Inferior parietal cortex (tissue), 1 donor: ENCODE measurements around the gene IL12A.

Source experiments
- DNase-seq: peaks from one replicate; pipeline ENCODE4 v3.0.0-alpha.2; 2016; ENCODE audit errors: extremely low spot score

The IL12A gene

DNA sequence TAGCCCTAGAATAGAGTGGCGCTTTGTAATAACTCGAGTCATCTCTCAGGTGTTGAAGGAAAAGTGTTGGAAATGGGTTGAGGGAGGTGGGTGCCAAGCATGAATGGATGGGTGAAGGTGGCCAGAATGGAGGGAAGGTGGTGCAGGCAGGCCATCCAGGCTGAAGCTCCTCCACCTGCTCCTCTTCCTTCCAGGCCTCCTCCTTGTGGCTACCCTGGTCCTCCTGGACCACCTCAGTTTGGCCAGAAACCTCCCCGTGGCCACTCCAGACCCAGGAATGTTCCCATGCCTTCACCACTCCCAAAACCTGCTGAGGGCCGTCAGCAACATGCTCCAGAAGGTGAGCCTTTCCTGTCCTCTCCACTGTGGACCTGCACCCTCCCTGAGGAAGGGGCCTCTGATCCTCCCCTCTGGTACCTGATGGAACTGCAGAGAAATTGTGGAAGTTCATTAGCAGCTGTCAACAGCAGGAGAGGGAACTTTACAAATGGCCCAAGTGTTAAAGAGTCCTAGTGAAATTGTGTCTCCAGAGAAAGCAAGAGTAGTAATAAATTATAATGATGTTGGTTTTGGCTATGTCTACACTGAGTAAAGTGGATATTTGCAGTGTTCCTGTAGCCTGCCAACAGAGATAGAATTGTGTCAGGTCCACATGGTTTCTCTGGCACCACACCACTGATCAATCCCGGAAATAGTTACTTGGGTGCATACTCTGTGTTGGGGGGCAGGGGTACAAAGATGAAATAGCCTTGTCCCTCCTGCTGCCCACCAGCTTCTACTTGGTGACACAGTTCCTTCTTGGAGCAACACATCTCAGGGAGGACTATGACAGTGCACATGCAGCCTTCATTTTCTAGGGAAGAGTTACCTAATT, 1.6 kb downstream of the IL12A start:
- no peak for DNase-seq

DNA sequence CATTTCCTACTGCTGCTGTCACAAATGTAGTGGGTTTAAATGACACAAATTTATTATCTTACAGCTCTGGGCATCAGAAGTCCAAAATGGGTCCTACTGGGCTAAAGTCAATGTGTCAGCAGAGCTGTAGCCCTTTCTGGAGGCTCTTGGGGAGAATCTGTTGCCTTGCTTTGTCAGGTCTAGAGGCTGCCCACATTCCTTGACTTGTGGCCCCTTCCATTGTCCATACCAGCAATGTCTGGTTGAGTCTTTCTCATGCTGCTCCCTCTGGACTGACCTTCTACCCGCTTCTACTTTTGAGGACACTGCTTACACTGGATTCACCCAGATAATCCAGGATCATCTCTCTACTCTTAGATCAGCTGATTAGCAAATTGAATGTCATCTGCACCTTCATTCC, 3.0 kb downstream of the IL12A start:
- DNase-seq = no peak

DNA sequence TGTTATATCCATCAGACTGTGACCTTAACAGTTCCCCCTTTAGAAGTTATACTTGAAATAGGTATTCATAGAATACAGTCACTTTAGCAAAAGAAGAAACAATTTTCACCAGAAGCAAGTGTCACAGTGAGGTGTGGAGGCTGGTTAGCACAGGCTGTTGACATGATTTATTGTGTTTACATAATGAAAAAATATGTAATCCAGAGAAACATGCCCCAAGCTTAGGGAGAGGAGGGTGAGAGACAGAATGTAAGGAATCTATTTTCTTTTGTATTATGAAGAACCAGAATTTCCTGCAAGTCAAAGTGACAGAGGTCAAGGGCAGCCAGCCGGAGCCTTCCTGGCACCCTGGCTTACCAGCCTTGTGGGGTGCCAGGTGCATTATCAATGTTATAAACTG, 4.0 kb downstream of the IL12A start:
- DNase-seq = no peak

DNA sequence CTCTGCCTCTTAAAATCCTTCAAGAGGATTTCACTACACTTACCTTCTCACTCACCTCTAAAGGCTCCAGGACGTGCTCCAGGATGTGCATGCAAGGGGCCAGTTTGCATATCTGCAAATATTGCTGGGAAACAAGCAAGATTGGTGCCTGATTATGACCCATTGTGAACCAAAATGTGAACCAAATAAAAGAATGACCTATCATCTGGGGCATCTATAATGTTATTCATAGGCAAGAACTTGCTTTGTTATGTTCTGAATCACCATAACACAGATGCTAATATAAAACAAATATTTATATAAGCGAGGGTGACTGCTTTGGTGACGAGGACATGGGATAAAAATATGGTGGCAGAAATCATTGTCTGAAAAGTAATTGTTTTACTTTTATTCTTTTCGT, 5.5 kb downstream of the IL12A start:
- DNase-seq = no peak

DNA sequence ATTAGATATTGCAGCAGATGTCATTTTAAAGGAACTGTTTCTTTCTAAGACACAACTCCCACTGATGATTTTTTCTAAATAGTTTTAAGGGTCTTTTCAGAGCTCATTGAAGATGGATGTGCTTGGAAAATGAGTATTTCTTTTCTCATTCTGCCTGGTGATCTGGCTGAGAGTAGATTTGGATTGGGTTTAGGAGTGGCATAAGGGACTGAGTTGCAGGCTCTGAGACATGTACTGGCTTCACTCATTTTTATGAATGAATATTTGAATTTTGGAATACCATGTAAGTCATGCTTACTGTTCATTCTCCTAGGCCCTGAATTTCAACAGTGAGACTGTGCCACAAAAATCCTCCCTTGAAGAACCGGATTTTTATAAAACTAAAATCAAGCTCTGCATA, 6.5 kb downstream of the IL12A start:
- DNase-seq = no peak

DNA sequence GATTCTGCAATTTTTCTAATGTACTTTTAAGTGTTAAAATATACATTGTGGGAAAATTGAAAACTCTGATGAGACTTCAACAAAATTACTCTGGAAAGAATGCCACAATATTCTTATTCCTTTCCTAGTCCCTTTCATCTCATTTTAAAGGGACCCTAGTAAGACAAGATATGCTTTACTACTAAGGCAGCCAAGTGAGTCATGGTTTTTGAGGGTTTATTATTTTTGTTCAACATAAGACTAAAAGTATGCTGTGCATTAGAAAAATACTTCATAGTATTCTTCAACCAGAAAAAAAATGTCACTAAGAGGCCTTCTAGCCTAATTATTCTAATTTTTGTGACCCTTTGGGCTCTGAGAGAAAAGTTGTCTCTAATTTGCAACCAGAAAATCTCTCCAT, 7.4 kb downstream of the IL12A start:
- DNase-seq = no peak

DNA sequence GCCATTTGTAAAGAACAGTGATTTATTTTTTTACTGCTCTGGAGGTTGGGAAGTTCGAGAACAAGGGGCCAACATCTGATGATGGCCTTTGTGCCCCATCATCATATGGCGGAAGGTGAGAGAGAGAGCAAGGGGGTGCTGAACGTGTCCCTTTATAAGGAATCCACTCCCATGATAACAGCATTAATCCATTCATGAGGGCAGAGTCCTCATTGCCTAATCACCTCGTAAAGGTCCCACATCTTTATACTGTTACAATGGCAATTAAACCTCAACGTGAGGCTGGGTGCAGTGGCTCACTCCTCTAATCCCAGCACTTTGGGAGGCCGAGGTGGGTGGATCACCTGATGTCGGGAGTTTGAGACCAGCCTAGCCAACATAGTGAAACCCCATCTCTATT, 8.3 kb downstream of the IL12A start:
- no peak for DNase-seq

DNA sequence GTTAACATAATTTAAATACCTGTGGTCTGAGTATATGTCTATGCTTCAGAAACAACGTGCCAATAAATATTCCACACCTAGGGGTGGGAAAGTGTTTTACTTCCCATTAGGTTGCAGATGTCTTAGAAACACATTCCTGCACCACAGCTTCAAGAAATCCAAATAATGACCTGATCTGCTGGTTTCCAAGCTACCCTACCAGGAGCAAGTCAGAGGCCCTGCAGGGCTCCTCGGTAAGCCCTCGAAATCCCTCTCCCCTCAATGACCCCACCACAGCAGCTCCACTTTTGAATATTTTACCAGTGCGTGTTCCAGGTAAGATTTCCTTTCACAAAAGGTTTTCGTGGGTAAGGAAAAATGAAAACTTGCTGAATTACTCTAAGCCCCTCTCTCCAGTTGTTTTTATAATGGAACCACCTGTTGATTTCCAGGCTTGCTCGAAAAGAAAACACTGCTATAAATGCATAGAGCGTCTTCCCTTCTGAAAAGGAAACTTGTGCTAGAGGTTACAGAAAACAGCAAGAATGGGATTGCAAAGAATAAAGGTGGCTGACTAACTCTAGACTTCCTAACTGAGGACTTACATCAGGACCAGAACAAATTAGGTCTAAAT, 12.6 kb downstream of the IL12A start:
- no peak for DNase-seq

DNA sequence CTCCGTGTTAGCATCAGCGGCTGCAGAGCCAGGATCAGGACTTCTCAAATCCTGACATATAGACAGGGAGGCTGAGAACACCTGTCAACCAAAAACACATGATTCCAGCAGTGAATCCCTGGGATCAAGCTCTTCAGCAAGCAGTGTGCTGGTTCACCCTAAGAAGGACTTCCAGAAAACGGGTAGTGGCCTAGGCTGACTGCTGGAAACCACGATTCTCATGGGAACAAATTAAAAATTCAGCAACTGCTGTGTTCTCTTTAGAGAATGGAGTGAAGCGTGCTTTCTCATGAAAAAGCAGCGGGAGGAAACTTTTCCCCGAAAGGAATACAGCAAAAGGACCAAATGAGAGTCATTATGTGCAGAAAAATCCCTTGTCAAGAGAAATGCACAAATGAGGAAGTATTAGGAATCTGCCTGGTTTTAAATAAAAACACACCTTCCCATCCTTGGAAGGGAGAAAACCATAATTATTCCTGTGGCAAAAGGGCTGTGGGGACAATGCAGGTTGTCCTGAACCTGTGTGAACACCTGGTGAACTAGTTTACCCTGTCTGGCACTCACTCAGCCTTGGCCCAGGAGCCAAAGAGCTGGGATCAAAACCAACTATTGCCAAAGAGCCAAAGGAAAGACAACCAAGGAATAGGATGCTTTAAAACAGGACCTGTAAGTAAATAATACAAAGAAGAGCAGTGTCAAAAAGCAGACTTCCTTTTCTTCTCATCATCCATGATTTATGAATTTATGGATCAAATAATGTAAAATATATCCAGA, 13.4 kb downstream of the IL12A start:
- DNase-seq = no peak

DNA sequence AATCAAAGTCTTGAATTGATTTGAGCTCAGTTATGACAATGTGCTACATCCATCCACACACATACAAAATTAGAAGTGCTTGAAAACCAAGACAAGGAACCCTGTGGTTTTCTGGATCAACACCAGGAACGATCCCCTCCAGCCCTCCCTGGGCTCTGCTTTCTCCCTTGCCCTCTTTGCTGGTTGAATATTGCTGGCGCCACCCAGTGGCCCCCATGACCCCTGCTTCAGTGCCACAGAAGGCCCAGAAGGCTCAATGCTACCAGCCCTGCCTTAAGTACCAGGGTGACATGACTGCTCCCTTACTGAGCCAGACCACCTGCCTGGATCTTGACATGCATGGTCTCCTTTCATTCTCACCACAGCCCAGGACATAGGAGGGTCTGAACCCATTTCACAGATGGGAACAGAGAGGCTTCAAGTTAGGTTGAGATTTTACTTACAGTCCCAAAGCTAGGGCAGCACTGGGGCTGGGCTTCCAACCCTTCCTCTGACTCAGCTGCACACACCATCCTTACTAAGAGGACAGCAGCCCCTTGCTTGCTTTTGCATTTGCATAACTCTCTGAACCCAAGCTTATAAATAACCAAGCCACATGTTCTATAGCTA, 15.0 kb downstream of the IL12A start:
- peak; percentile 71 for DNase-seq

DNA sequence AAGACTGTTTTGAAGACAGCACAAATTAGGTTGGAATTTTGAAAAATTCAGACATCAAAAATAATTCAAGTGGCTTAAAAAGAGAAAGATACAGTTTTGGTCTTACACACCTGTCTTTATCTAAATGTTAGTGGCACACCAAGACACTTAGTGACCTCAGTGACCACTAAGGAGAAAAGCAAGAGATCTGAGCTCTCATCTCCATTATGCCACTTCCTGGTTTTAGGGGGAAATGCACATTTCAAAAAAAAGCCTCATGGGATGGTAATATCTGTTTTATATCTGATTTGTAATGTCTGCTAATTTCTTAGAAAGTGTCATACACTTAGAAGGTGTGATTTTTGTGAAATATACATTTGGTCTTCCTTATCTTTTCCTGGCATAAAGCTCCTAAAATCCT, 16.4 kb downstream of the IL12A start:
- no peak for DNase-seq

DNA sequence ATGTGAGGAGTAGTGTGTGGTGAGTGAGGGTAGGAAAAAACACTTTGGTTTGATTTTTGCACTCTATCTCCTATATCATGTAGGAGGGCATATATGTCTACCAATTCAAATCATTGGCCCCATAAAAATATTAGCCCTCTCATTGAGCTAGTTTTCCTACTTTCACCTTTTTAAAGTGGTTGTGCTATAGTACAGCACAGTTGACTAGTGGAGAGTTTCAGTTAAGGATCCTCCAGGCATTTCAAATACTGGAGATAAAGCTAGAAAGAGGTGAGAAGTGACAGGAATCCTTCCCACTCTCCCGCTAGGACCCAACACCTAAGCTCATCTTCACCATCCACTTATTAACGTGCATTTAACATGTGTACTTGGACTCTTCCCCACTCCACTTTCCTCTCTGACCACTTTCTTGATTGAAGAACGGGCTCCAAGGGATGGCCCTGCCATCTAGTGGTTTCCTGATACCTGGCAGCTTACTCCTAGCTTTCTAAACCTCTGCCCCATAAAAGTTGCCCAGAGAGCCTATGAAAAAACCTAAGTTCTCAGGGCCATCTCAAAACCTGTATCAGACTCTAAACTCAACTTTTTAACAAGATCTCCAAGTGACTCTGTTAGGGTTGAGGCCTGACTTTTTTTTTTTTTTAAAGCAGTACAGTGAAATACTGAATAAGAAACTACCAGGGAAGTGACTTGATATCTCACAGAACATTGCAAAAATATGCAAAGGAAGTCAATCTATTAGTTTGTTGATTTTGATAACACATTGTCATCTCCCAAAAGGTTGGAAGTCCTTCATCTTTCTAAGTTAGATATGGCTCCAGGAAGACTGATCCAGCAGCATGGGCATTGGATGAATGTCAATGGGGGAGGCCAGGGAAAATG, 17.9 kb downstream of the IL12A start:
- peak; percentile 86 for DNase-seq

DNA sequence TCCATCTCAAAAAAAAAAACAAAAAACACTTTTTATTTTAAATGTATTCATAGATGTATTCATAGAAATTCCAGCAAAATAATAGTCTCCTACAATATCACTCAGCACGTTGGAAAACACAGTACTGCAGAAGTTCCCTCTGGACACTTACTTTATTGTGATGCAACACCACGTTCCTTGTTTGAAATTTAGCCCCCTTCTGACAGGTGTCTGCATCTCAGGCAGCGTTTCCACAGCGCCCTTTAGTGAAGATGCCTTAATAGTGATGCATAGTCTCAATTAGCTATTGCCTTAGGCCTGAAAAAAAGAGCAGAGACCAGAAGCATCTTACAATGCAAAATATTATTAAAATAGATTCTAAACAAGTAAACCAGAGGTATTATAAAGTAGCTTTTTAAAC, 20.3 kb downstream of the IL12A start:
- DNase-seq = no peak

DNA sequence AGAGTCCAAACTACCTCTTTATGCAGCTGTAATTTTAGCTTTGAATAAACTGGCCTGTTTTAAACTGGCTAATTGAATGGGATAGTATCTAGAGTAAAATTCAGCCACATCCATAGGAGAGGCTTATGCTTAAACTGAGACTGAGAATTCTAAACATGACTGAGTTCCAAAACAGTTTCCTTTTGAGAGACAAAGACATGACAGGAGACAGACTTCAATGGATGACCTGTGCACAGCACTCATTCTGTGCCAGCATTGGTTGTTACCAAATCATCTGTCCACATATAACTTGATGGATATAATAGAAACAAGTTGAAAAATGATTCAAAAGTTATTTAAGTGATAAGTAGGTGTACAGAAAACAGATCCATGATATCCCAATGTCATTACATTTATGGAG, 20.9 kb downstream of the IL12A start:
- DNase-seq = no peak

DNA sequence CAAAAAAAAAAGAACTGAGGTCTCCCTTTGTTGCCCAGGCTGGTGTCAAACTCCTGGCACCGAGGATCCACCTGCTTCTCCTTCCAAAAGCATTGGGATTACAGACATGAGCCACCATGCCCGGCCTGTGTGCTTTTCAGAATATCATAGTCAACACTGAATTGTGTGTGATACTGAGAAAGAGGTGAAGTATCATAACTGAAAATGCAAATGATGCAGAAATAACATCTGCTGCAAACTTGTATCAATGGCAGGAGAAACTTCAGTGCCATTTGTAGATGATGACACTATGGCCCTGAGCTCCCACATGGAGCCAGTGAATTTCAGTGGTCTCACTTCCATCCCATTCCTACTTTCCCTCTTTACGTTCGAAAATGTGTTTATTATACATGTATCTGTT, 21.9 kb downstream of the IL12A start:
- no peak for DNase-seq

DNA sequence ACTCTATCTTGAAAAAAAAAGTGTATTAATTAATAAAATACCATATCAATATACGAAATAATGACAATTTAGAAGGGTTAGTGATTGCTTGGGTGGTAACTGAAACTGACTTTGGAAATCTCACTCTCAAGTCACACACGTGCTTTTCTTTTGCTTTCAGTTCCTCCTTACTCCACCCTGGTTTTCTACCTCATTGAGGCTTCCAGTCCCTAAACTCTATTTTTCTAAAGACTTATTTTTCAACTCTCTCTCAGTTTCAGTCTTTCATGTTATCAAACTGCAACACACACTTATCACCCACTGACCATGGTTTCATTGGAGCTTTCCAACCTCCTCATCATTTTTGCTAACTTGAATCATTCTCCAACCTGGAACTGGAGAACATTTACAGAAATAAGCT, 23.5 kb downstream of the IL12A start:
- DNase-seq = no peak

DNA sequence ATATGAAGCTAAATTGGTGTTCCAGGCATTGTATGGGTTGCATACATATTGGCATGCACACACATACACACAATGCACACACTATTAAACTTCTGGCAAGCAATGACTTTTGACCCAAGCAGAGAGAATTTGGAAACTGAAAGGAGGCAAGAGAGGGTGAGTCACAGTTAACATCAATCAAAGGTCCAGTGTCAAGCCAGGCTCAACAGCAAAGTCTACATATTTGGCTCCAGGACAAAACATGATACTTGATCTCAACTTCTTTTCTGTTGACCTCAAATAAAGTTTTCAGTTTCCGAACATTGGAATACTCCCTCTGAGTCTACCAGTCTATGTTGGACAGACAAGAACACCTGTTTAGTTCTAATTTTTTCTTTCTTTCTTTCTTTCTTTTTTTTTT, 28.3 kb downstream of the IL12A start:
- no peak for DNase-seq

DNA sequence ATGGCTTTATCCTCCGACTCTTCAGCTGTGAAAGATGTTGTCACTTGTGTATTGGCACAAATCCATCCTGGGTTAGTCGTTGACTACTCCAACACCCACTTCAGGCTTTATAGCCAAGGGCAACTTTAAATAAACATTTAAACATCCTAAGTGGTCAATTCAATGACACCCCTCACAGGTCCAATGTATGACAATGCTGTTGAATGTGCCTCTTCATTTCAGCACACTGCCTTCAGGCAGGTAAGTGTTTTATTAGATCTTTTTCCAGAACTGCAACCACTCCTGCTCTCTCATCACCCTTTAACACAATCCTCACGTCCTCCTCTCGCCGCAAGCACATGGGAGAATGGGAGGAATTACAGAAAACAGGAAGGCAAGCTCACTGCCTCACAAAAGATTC, 30.3 kb downstream of the IL12A start:
- DNase-seq = no peak

DNA sequence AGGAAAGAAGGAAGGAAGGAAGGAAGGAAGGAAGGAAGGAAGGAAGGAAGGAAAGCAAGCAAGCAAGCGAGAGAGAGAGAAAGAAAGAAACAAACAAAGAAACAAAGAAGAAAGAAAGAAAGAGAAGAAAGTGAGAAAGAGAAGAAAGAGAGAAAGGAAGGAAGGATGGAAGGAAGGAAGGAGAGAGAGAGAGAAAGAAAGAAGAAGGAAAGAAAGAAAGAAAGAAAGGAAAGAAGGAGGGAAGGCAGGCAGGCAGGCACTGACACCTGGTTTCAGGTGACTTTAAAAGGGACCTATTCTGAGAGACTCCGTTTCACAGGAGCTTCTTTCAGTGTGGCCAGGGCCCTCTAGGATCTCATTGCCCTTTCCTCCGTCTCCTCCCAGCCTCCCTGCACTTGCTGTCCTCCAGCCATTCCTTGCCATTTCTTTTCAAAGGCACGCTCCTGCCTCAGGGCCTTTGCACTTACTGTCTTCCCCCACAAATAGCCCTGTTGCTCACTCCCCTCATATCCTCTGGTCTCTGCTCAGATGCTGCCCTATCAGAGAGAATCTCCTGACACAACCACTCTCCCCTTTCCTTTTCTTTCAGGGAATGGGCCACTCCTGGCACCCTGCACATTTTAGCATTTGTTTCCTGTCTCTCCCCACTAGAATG, 31.5 kb downstream of the IL12A start:
- no peak for DNase-seq

DNA sequence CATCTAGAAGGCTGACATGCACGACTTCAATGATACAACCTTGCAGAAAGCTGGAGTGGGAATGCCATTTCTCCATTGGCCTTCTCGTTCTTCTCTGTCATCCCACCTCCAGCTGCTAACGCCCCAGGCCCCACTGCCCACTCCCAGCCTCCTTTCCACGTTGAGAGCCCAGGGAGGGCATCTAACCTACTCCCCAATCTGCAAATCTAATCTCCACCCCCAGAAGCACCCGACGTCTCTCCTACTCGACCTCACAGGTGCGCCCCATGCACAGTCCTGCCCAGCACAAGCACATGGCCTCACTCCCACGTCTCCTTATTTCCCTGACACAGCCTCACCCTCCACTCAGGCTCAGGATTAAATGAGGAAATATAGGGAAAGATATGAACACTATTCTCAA, 33.4 kb downstream of the IL12A start:
- no peak for DNase-seq

DNA sequence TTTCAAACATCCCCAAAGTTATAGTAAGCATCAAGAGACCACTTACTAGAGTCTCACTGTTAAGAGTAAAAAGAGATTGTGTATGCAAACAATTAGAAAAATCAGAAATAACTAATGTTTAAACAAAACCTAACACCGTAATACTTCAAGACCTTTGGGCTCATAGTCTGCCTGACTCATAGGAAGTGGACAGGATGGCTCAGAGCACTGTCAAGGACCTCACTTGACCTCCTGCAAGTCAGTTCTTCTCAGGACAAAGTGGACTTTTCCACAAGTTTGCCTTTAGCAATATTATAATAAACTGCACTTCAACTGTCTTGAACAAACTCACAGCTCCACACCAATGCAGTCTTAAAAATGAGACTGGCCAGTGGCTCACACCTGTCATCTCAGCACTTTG, 34.8 kb downstream of the IL12A start:
- no peak for DNase-seq
